ENCODE data around the gene PLA2G2C.
"Not testable (repeated sequence)": the region's sequence is repeated elsewhere in the genome, so short reads cannot be mapped to it uniquely, and the experiment has no call there.

Gene PLA2G2C

GRCh38 chr1:20233394-20233793 lies 47.1 kb upstream of the PLA2G2C start:
- H3K36me3 ChIP-seq (ENCODE audit: insufficient read depth, low read length), result no peaks in the 10 kb centered on the region
- no peak overlapping the region for H2AFZ ChIP-seq (ENCODE audit: low read depth, low read length)
- no peaks in the 10 kb centered on the region for H3K9me3 ChIP-seq (ENCODE audit: insufficient read depth, low read length, severe bottlenecking)
- no peak for ATAC-seq (ENCODE audit: insufficient read depth, low read depth)
- no peak for TF ChIP-seq EZH2 (IDR thresholded peaks at IDR 0.05; ENCODE audit: borderline replicate concordance, low read depth, low read length, severe bottlenecking)
- TF ChIP-seq CTCF (IDR thresholded peaks at IDR 0.05; ENCODE audit: borderline replicate concordance, extremely low read depth, low read length, poor library complexity, severe bottlenecking), result peak; percentile 42
- H3K4me3 ChIP-seq (ENCODE audit: low read depth in 1 of 2, low read length in 2 of 2), result no peak overlapping the region
- no peaks in the 10 kb centered on the region for H3K79me2 ChIP-seq (ENCODE audit: insufficient read depth, low read length)
- H3K27ac ChIP-seq (ENCODE audit: low read length), result no peak overlapping the region
- DNase-seq, result no peak
- H3K9ac ChIP-seq (ENCODE audit: low read depth, low read length), result no peak overlapping the region
- H4K20me1 ChIP-seq (ENCODE audit: insufficient read depth, low read length), result no peaks in the 10 kb centered on the region
- peaks cover 8% of the 10 kb centered on the region for H3K27me3 ChIP-seq (ENCODE audit: insufficient read depth, low read length, poor library complexity)
- no peaks in the 10 kb centered on the region for H3K4me1 ChIP-seq (ENCODE audit: insufficient read depth, low read length)
- no peak overlapping the region for H3K4me2 ChIP-seq (ENCODE audit: insufficient read depth, low read length)

- ATAC-seq (ENCODE audit: insufficient read depth, low read depth); H3K9ac ChIP-seq (ENCODE audit: low read depth, low read length); H3K4me3 ChIP-seq (ENCODE audit: low read depth in 1 of 2, low read length in 2 of 2); H3K4me1 ChIP-seq (ENCODE audit: insufficient read depth, low read length); H2AFZ ChIP-seq (ENCODE audit: low read depth, low read length); H4K20me1 ChIP-seq (ENCODE audit: insufficient read depth, low read length); H3K27me3 ChIP-seq (ENCODE audit: insufficient read depth, low read length, poor library complexity); H3K9me3 ChIP-seq (ENCODE audit: insufficient read depth, low read length, severe bottlenecking); H3K4me2 ChIP-seq (ENCODE audit: insufficient read depth, low read length); H3K36me3 ChIP-seq (ENCODE audit: insufficient read depth, low read length); H3K79me2 ChIP-seq (ENCODE audit: insufficient read depth, low read length); DNase-seq; H3K27ac ChIP-seq (ENCODE audit: low read length): not testable (repeated sequence)
These were observed 46.2 kb upstream of the PLA2G2C start for GRCh38 chr1:20232564-20232963.

DNA sequence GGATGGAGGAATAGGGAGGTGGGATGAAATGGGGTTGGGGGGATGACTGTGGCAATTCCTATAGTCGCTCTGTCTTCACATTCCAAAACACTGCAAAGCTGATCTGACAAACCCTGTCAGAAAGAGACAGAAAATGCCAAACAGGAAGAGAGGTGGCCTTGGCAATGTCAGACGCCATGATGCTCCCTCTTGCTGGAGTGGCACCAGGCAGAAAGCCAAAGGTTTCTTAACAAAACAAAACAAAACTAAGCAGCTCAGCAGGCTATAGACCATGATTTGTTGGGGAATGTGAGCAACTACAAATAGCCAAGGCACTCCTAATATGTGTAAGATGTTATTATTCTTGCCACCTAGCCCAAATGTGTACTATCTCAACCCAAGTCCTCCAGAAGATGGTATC lies 42.9 kb upstream of the PLA2G2C start:
- peaks cover 9% of the 10 kb centered on the region for H3K27me3 ChIP-seq (ENCODE audit: insufficient read depth, low read length, poor library complexity)
- TF ChIP-seq EZH2 (IDR thresholded peaks at IDR 0.05; ENCODE audit: borderline replicate concordance, low read depth, low read length, severe bottlenecking), result no peak
- no peak for TF ChIP-seq CTCF (IDR thresholded peaks at IDR 0.05; ENCODE audit: borderline replicate concordance, extremely low read depth, low read length, poor library complexity, severe bottlenecking)
- H3K9me3 ChIP-seq (ENCODE audit: insufficient read depth, low read length, severe bottlenecking), result no peaks in the 10 kb centered on the region
- no peak overlapping the region for H3K4me2 ChIP-seq (ENCODE audit: insufficient read depth, low read length)
- H4K20me1 ChIP-seq (ENCODE audit: insufficient read depth, low read length), result no peaks in the 10 kb centered on the region
- no peak overlapping the region for H3K27ac ChIP-seq (ENCODE audit: low read length)
- no peak overlapping the region for H3K4me3 ChIP-seq (ENCODE audit: low read depth in 1 of 2, low read length in 2 of 2)
- H3K36me3 ChIP-seq (ENCODE audit: insufficient read depth, low read length), result no peaks in the 10 kb centered on the region
- H3K9ac ChIP-seq (ENCODE audit: low read depth, low read length), result no peak overlapping the region
- ATAC-seq (ENCODE audit: insufficient read depth, low read depth), result no peak
- no peak overlapping the region for H2AFZ ChIP-seq (ENCODE audit: low read depth, low read length)
- H3K79me2 ChIP-seq (ENCODE audit: insufficient read depth, low read length), result no peaks in the 10 kb centered on the region
- H3K4me1 ChIP-seq (ENCODE audit: insufficient read depth, low read length), result no peaks in the 10 kb centered on the region
- DNase-seq, result no peak

GRCh38 chr1:20228314-20228825 lies 42.1 kb upstream of the PLA2G2C start:
- H3K4me2 ChIP-seq (ENCODE audit: insufficient read depth, low read length), result no peak overlapping the region
- ATAC-seq (ENCODE audit: insufficient read depth, low read depth), result no peak
- H3K27me3 ChIP-seq (ENCODE audit: insufficient read depth, low read length, poor library complexity), result peaks cover 9% of the 10 kb centered on the region
- no peaks in the 10 kb centered on the region for H3K9me3 ChIP-seq (ENCODE audit: insufficient read depth, low read length, severe bottlenecking)
- DNase-seq, result no peak
- H3K36me3 ChIP-seq (ENCODE audit: insufficient read depth, low read length), result no peaks in the 10 kb centered on the region
- H3K9ac ChIP-seq (ENCODE audit: low read depth, low read length), result no peak overlapping the region
- no peaks in the 10 kb centered on the region for H4K20me1 ChIP-seq (ENCODE audit: insufficient read depth, low read length)
- H2AFZ ChIP-seq (ENCODE audit: low read depth, low read length), result no peak overlapping the region
- TF ChIP-seq EZH2 (IDR thresholded peaks at IDR 0.05; ENCODE audit: borderline replicate concordance, low read depth, low read length, severe bottlenecking) (no peak), CTCF (IDR thresholded peaks at IDR 0.05; ENCODE audit: borderline replicate concordance, extremely low read depth, low read length, poor library complexity, severe bottlenecking) (no peak)
- no peaks in the 10 kb centered on the region for H3K79me2 ChIP-seq (ENCODE audit: insufficient read depth, low read length)
- H3K4me1 ChIP-seq (ENCODE audit: insufficient read depth, low read length), result no peaks in the 10 kb centered on the region
- no peak overlapping the region for H3K27ac ChIP-seq (ENCODE audit: low read length)
- H3K4me3 ChIP-seq (ENCODE audit: low read depth in 1 of 2, low read length in 2 of 2), result no peak overlapping the region
